T1000 (cell line): Measurements from ENCODE around the gene PPM1M.
A peak's percentile ranks its signal among the peaks of the same experiment; 100 is the strongest.

Experiments
- DNase-seq: peaks from one replicate; lab custom pipeline; 2025; ENCODE audit warnings: mixed read lengths; lab: John Stamatoyannopoulos, UW

PPM1M gene

DNA sequence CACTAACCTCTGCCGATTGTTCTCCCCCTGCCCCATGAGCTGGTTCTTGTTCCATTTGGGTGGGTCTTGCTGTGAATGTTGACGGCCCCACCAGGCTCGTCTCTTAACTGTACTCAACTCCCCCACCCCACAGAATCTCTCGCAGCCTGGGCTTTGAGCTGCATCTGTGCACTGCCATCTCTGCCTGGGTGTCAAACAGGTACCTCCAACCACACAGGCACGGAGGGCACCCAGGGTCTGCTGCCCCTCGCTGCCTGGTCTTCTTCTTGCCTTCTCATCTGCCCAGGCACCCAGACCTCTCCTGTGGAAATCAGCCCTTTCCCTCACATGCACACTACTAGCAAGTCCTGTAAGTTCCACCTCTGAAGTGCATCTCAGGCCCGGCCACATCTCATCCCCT lies 30.2 kb upstream of the PPM1M start:
- DNase-seq: no peak

GRCh38 chr3:52216585-52217408 lies 28.8 kb upstream of the PPM1M start:
- peak; percentile 33 for DNase-seq

- DNase-seq: no peak
Measured at GRCh38 chr3:52217409-52217805, 28.2 kb upstream of the PPM1M start.

DNA sequence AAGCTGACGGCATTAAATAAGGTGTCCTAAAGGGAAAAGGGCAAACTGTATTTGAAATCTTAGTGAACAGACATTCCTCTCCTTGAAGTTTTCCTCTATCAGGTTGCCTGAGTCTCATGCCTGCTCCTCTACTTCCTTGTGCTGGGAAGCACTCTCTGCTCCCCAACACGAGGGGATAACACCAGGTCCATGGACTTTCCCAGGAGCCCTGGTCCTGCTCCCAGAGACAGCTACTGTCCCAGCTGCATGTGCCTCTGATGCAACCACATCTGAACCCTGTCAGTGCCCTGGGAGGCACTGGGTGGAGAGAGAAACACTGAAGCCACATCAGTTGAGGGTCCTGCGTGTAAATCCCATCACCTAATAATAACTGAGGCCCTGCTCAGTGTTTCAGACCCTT lies 27.5 kb upstream of the PPM1M start:
- DNase-seq: no peak

GRCh38 chr3:52218454-52218853 lies 27.1 kb upstream of the PPM1M start:
- DNase-seq: no peak

DNA sequence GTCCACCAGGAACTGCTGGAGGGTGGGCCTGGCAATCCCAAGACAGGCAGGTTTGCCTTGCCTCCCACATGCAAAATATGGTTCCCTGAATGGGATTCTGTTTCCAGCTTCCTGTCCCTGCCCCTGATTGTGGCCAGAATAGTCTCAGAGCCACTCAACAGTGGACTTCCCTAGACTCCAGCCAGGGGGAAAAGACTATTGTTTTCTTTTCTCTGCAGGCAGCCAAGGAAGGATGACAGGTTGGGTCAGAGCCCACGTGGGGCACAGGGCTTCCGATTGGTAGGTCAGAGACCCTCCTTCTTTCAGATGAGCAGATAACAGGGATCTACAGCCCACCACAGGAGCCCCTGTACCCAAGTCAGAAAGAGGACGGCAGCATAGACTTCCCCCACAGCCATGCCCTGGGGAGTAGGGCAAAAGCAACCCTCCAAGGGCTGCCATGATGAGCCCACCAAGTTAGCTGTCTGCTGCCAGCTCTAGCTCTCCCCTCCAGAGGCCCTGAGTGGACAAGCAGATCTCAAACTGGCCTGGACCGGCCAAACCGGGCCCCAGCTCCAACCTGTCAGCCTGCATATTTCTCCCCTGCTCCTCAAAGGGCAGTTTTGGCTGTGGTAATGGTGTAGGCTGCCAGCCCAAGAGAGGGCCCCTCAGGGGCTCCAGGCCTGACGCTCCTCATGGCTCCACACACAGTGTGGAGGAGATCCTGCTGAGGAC lies 26.5 kb upstream of the PPM1M start:
- DNase-seq: no peak

DNA sequence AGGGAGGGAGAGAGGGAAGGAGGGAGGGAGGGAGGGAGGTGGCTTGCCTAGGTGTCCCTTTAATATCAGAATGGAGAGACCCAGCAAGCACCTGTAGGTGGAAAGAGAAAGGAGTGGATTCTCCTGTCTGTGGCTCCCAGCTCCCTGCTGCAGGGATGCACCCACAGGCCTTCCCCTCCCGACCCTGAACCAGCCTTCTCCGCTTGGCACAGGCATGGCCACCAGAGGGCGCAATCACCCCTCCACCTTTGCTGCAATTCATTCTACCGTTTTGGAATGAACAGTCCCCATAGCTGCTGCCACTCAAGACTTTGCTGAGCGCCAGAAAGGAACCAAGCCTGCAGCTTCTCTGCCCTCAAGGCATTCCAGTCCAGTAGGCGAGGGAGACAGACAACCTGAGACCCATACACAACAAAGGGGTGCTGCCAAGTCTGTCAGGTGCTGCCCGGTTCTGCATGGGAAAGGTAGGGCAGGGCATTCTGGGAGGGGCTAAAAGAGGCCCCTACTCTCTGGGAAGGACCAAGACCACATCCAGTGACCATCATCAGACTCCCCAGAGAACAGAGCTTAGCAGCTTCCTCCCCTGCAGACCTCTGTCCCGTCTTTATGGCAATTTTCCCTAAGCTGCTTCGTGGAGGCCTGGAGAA lies 25.1 kb upstream of the PPM1M start:
- peak; percentile 65 for DNase-seq

- DNase-seq: no peak
Measured at GRCh38 chr3:52221141-52221562, 24.4 kb upstream of the PPM1M start.

DNA sequence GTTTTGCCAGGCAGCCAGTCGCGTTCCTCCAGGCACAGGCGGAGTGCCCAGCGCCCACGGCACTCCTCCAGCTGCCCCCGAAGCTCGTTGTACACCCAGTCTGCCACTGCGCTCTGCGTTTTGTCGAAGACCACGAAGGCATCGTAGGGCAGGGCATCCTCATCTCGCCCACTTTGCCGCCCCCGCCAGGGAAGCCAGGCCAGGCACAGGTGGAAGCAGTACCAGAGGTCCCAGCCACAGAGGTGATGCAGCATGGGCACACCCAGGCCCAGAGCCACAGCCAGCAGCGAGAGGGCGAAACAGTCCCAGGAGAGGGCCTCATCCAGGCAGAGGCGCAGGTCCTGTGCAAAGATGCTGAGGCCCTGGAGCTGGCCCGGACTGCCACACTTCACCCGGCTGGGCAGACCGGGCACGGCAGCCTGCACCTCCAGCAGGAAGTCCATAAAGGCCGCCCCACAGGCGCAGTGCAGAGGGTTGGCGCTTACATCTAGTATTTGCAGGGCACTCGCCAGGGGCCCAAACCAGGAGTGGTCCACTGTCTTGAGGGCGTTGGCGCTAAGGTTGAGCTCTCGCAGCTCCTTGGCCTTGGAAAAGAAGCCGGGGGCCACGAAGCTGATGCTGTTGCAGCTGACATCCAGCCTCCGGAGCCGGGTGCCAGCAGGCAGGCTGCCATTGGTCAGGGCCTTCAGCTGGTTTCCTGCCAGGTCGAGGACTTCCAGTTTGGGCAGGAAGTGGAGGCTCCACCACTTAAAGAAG lies 23.8 kb upstream of the PPM1M start:
- no peak for DNase-seq

DNA sequence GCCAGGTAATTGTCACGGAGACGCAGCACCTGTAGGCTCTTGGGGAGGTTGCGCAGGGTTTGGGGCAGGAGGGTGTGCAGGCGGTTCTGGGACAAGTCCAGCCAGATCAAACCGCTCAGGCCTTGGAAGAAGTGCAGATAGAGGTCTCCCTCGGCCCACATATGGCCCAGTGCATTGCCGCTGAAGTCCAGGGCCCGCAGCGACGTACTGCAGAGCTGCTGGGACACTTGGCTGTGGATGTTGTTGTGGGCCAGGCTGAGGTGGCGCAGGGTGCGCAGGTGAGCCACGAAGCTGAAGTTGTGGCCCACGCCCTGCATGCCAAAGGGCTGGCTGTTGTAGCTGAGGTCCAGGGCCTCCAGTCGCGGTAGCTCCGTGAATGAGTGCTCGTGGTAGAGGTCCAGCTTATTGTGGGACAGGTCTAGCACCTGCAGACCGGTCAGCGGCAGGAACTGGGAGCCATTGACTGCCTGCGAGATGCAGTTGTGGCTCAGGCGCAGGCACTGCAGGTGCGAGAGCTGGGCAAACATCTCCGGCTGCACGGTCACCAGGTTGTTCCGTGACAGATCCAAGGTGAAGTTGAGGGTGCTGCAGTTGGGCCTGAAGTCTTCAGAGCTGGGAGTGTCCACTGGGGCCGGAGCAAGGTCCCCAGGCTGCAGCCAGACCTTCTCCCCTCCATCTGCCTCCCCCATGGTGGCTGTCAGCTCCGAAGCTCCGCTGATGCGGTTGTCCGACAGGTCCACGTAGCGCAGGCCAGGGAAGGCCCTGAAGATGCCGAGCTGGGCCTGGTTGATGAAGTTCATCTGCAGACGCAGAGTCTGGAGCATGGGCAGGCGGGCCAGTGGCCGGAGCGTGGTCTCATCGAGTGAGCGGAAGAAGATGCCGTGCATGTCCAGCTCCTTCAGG lies 23.0 kb upstream of the PPM1M start:
- no peak for DNase-seq

DNA sequence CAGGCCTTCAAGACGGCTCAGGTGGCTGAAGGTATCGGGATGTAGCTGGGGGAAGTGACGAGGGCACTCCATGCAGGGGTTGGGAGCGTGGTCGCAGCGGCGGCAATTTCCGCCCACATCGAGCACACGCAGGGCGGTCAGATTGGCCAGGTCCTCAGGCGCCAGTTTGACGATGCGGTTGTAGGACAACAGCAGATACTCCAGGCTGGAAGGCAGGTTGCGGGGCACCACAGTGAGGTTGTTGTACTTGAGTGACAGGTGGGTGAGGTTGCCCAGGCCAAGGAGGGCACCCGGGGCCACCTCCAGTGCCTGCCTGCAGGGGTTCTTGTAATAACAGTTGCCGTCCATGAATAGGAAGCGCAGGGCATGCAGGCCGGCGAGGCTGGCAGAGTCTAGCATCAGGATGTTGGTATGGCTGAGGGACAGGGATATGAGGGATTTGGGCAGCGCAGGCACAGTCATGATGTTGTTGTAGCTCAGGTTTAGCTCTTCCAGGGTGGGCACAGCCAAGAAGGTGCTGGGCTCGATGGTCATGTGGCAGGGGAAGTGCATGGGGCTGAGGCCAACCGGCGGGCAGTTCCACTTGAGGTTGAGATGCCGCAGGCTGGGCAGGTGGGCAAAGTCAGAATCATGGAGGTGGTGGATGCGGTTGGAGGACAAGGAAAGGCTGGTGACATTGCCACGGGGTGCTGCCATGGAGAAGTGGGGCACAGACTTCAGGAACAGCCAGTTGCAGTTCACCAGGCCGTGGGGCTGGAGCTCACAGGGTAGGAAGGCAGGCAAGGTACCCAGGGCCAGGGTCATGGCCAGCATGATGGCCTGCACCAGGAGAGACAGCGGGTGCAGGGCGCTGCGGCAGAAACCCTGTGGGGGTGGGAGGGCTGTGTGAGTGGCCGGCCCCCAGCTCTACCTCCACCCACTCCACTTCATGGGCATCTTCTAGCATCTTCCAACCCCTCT lies 21.8 kb upstream of the PPM1M start:
- no peak for DNase-seq

- DNase-seq: no peak
Measured at GRCh38 chr3:52225452-52226228, 19.9 kb upstream of the PPM1M start, which contains the start of gene TLR9. TLR9 (minus strand) TSS chr3:52225645; CDS start chr3:52225529, 116 bp downstream.

DNA sequence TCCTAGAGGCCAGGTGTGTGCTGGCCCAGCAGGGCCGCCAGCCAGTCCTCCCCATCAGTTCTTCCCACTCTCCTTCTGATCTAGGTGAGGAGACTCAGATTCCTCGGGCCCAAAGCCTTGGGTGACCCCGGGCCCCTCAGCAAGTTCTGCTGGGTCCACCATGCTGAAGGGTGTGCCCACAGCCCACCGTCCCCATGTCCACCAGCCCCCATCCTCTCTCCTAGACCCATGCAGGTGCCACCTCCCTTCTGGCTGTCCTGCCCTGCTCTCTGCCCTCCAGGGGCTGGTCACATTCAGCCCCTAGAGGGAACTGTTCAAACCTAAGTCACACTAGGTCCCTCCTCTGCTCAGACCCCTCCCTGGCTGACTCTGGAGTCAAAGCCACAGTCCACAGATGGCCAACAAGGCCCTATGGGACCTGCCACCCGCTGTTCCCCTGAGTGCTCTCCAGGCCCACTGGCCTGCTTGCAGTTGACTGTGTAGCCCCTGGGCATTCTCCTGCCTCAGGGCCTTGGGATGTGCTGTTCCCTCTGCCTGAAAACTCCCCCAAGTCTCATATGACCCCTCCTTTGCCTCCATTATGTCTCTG lies 19.2 kb upstream of the PPM1M start:
- no peak for DNase-seq

DNA sequence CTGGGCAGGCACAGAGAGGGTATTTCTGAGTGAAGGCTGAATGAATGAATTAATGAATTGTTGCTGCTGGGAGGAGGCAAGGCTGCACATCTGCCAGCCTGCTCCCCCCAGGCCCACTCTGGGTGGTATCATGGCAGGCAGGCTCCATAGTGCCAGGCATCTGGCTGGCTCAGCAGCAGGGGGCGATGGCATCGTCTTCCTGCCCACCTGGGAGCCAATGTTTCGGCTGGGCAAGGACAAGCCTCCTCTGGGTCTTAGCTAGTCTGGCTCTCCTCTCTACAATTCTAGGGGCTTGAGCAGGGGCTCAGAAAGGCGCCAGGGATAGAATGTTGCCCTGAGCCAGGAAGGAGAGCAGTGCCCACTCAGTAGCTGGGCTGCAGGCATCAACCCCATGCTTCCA lies 18.4 kb upstream of the PPM1M start:
- no peak for DNase-seq

DNA sequence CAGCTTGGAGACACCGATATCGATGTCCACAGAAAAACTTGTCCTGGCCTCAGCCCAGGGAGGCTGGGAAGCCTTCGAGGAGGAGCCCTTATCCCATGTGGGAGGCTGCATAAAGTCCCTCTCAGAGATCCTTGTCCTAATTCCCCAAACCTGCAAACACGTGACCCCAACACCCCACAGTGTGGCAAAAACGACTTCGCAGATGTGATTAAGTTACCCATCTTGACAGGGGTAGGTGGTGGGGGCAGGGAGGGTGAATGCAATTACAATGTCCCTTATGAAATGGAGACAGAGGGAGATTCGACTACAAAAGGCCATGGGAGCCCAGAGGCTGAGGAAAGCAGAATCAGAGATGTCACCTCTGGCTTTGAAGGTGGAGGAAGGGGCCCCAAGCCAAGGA lies 17.8 kb upstream of the PPM1M start:
- no peak for DNase-seq

DNA sequence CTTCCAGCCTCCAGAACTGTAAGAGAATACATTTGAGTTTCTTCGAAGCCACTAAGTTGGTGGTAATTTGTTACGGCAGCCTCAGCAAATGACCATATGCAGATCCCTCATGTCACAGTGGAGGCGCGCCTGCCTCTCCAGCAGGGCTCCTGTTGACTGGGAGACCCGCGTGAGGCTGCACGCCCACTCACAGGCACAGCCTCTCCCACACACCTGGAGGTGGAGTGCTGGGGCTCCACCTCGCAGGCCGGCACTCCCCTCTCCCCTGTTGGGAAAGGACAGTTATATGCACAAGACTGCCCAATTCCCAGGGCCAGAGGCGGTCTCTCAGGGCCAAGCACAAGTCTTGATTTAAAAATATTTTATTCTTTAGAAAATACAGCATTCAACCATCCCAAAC lies 17.3 kb upstream of the PPM1M start:
- DNase-seq: no peak

GRCh38 chr3:52228751-52229291 lies 16.7 kb upstream of the PPM1M start:
- DNase-seq: no peak

DNA sequence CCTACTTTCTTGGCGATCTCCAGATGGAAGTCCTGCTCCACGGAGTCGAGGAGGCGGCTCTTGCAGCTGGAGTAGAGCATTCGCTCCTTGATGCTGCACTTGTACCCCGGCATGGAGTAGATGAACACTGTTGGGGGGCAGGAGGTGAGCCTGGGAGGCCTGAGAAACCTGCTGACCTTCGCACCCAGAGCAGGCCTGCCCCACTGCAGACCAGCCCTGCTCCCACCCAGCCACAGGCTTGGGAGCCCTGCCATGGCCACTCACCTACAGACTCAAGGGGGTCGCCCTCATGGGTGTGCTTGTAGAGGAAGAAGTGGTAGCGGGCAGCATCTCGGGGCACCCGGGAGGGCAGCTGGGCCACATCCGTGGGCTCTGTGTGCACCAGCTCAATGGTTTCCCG lies 15.9 kb upstream of the PPM1M start:
- DNase-seq: no peak
